Measurements from ENCODE around the gene MBD3L5.
"Not testable (repeated sequence)": the region's sequence is repeated elsewhere in the genome, so short reads cannot be mapped to it uniquely, and the experiment has no call there.

GRCh38 chr19:7041563-7041962 lies 11.2 kb downstream of the MBD3L5 start:
- TF ChIP-seq CTCF, EZH2 (IDR thresholded peaks at IDR 0.05): not testable (repeated sequence)
